A673 (cell line): Measurements from ENCODE around the gene PGF.

ENCODE experiments used
- EZH2 ChIP-seq: fragments of 200-600 bp; sonication (generic); IDR thresholded peaks from 2 replicates; pipeline ENCODE4 v1.6.1; 2017; ENCODE audit warnings: borderline replicate concordance, low read depth, mild to moderate bottlenecking, mixed read lengths, antibody characterized with exemption, low read length; ENCODE audit not compliant: poor library complexity, severe bottlenecking
- TF ChIP-seq, protein P1 (sequence below): fragments of 300-800, 200-600 bp; sonication (generic); conservative IDR thresholded peaks from 2 replicates; pipeline ENCODE4 v1.5.1; 2017; ENCODE audit warnings: low read depth, mild to moderate bottlenecking, antibody characterized with exemption, low read length, moderate library complexity, mixed read lengths

DNA sequence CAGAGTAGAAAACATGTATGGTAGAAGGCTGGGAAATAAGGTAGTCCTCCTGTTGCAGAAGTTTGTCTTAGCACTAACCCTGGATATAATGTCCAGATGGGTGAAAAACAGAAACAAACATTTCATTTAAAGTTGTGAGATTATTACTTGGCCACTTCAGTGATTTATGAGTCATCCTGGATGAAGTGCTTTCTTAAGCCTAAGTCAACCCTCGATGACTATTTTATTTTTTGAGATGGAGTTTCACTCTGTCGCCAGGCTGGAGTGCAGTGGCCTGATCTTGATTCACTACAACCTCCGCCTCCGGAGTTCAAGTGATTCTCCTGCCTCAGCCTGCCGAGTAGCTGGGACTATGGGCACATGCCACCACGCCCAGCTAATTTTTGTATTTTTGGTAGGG lies 63.5 kb downstream of the PGF start:
- TF ChIP-seq EZH2 = no peak
- TF ChIP-seq, protein P1, sequence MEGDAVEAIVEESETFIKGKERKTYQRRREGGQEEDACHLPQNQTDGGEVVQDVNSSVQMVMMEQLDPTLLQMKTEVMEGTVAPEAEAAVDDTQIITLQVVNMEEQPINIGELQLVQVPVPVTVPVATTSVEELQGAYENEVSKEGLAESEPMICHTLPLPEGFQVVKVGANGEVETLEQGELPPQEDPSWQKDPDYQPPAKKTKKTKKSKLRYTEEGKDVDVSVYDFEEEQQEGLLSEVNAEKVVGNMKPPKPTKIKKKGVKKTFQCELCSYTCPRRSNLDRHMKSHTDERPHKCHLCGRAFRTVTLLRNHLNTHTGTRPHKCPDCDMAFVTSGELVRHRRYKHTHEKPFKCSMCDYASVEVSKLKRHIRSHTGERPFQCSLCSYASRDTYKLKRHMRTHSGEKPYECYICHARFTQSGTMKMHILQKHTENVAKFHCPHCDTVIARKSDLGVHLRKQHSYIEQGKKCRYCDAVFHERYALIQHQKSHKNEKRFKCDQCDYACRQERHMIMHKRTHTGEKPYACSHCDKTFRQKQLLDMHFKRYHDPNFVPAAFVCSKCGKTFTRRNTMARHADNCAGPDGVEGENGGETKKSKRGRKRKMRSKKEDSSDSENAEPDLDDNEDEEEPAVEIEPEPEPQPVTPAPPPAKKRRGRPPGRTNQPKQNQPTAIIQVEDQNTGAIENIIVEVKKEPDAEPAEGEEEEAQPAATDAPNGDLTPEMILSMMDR = no peak
